ENCODE results near the gene CNOT6L.

DNA sequence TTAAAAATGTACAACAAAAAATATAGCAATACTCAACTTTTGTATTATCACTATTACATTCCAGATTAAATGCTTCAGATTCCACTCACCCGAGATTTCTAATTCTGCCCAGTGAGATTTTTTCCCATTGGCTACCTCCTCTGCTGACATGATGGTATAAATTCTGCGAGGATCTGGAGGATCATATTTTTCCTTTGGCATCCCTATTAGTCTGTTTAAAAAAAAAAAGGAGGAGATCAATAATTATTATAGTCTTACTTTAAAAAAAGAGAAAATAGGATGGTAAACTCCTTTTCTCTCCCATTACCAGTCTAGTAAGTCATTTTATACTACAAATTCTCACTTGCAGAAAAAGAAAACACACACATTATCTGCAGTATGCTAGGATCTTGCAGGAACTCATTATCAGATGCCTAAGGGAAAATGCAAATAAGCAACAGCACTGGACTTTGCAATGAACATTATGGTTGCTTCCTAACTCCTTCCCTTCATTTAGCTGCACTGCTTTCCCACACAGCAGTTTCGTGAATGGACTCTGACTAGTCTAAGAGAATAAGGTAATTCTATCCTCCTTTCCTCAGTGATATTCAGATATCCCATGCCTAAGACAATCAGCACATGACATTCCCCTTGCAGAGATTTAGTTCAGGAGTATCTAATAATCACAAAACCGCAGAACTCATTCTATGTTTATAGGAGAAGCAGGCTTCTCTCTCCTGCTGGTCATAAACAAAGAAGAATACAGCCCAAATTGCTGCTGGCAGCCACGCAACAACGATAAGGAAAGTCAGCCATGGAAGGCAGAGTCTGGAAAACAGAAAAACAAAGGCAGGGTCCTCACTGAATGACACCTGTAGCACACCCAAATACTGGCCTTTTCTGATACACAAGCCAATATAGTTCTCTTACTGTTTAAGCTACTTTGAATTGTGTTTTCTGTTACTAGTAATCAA lies 42.7 kb downstream of the CNOT6L start:
- TF ChIP-seq JUN (IDR thresholded peaks at IDR 0.05) (no peak), NPAS2 (CRISPR knock-in tag; IDR thresholded peaks at IDR 0.05; ENCODE audit: borderline replicate concordance) (no peak), ESRRA (IDR thresholded peaks at IDR 0.05; ENCODE audit: borderline replicate concordance, low read length) (no peak), EP300 (IDR thresholded peaks at IDR 0.05) (no peak), PBX3 (IDR thresholded peaks at IDR 0.05) (no peak), MYC (IDR thresholded peaks at IDR 0.05; ENCODE audit: borderline replicate concordance, low read length) (no peak)
- TF ChIP-seq, protein P1, sequence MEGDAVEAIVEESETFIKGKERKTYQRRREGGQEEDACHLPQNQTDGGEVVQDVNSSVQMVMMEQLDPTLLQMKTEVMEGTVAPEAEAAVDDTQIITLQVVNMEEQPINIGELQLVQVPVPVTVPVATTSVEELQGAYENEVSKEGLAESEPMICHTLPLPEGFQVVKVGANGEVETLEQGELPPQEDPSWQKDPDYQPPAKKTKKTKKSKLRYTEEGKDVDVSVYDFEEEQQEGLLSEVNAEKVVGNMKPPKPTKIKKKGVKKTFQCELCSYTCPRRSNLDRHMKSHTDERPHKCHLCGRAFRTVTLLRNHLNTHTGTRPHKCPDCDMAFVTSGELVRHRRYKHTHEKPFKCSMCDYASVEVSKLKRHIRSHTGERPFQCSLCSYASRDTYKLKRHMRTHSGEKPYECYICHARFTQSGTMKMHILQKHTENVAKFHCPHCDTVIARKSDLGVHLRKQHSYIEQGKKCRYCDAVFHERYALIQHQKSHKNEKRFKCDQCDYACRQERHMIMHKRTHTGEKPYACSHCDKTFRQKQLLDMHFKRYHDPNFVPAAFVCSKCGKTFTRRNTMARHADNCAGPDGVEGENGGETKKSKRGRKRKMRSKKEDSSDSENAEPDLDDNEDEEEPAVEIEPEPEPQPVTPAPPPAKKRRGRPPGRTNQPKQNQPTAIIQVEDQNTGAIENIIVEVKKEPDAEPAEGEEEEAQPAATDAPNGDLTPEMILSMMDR (IDR thresholded peaks at IDR 0.05) = no peak
